Measurements from ENCODE around the gene NOL6. TPM values are rescaled to one million over a fixed set of nuclear protein-coding genes. Genes with fewer than 3 reads are reported as not detected.

NOL6 gene
- total RNA-seq, 1 experiment from 2014 or later, result 48.5 TPM

GRCh38 chr9:33443047-33443446 is 30.7 kb downstream of the NOL6 start:
- H3K4me3 Mint-ChIP-seq, result no peak overlapping the region

GRCh38 chr9:33442125-33442524 is 31.6 kb downstream of the NOL6 start:
- Mint-ChIP-seq H3K9me3 (no peaks in the 10 kb centered on the region), H3K4me1 (peaks cover 40% of the 10 kb centered on the region), H3K27me3 (ENCODE audit: low read depth) (peaks cover 14% of the 10 kb centered on the region), H3K4me3 (no peak overlapping the region), H3K27ac (no peak overlapping the region), H3K36me3 (no peaks in the 10 kb centered on the region)
- ChIA-PET POLR2A (no interaction called here), CTCF (interaction anchor here (1.0 to 8.5 kb wide), 4 partner anchors 11 to 67 kb away, joined by 3 to 69 read pairs (median 8); no protein-coding TSS in a partner anchor)
- TF ChIP-seq ZNF138 (CRISPR knock-in tag; conservative IDR thresholded peaks at IDR 0.05) (no peak), ZBTB43 (CRISPR knock-in tag; IDR thresholded peaks at IDR 0.05) (no peak), AR (CRISPR knock-in tag; IDR thresholded peaks at IDR 0.05) (no peak), CTCF (IDR thresholded peaks at IDR 0.05) (no peak), PRRX2 (CRISPR knock-in tag; IDR thresholded peaks at IDR 0.05) (no peak), EMX1 (CRISPR knock-in tag; IDR thresholded peaks at IDR 0.05) (no peak), KAT7 (CRISPR knock-in tag; IDR thresholded peaks at IDR 0.05; ENCODE audit: borderline replicate concordance) (no peak), IRF1 (CRISPR knock-in tag; IDR thresholded peaks at IDR 0.05) (no peak), ZNF396 (CRISPR knock-in tag; IDR thresholded peaks at IDR 0.05; ENCODE audit: borderline replicate concordance) (no peak), ZNF423 (CRISPR knock-in tag; IDR thresholded peaks at IDR 0.05) (no peak), SP1 (CRISPR knock-in tag; conservative IDR thresholded peaks at IDR 0.05) (no peak), ARID4B (CRISPR knock-in tag; IDR thresholded peaks at IDR 0.05; ENCODE audit: borderline replicate concordance) (no peak), AFF4 (CRISPR knock-in tag; IDR thresholded peaks at IDR 0.05; ENCODE audit: borderline replicate concordance) (no peak), TEAD1 (CRISPR knock-in tag; IDR thresholded peaks at IDR 0.05) (no peak), ATF1 (CRISPR knock-in tag; IDR thresholded peaks at IDR 0.05) (no peak), SMAD3 (CRISPR knock-in tag; IDR thresholded peaks at IDR 0.05; ENCODE audit: borderline replicate concordance) (no peak), IRF2 (CRISPR knock-in tag; IDR thresholded peaks at IDR 0.05; ENCODE audit: borderline replicate concordance, low read depth) (no peak), MAX (CRISPR knock-in tag; IDR thresholded peaks at IDR 0.05) (no peak), OVOL2 (CRISPR knock-in tag; IDR thresholded peaks at IDR 0.05; ENCODE audit: borderline replicate concordance) (no peak)
- DNase-seq (ENCODE audit: low spot score), result no peak
- ATAC-seq, result no peak

More at GRCh38 chr9:33443047-33443446, 30.7 kb downstream of the NOL6 start:
- POLR2A ChIA-PET, result no interaction called here
- Mint-ChIP-seq H3K27me3 (ENCODE audit: low read depth) (peaks cover 21% of the 10 kb centered on the region), H3K27ac (no peak overlapping the region), H3K4me1 (peaks cover 45% of the 10 kb centered on the region), H3K9me3 (no peaks in the 10 kb centered on the region), H3K36me3 (no peaks in the 10 kb centered on the region)
- CTCF ChIA-PET, result interaction anchor here (0.6 to 8.5 kb wide), 6 partner anchors 10 to 121 kb away, joined by 3 to 69 read pairs (median 5); partner anchors contain the start of gene NOL6
- DNase-seq (ENCODE audit: low spot score) (no peak), ATAC-seq (no peak)
- TF ChIP-seq GABPB1 (CRISPR knock-in tag; IDR thresholded peaks at IDR 0.05) (peak; percentile 74), HMGA2 (CRISPR knock-in tag; IDR thresholded peaks at IDR 0.05) (no peak)

Data from WTC11 (cell line).